Measurements from ENCODE around the gene AKAP13.

AKAP13 gene

GRCh38 chr15:85419161-85419560, 38.8 kb downstream of the AKAP13 start:
- TF ChIP-seq CEBPB (IDR thresholded peaks at IDR 0.05) (no peak), NFIC (IDR thresholded peaks at IDR 0.05) (no peak), TEAD4 (IDR thresholded peaks at IDR 0.05) (no peak), FOXM1 (IDR thresholded peaks at IDR 0.05; ENCODE audit: borderline replicate concordance, low read depth) (no peak), ZBTB7A (IDR thresholded peaks at IDR 0.05; ENCODE audit: low read depth) (no peak)

DNA sequence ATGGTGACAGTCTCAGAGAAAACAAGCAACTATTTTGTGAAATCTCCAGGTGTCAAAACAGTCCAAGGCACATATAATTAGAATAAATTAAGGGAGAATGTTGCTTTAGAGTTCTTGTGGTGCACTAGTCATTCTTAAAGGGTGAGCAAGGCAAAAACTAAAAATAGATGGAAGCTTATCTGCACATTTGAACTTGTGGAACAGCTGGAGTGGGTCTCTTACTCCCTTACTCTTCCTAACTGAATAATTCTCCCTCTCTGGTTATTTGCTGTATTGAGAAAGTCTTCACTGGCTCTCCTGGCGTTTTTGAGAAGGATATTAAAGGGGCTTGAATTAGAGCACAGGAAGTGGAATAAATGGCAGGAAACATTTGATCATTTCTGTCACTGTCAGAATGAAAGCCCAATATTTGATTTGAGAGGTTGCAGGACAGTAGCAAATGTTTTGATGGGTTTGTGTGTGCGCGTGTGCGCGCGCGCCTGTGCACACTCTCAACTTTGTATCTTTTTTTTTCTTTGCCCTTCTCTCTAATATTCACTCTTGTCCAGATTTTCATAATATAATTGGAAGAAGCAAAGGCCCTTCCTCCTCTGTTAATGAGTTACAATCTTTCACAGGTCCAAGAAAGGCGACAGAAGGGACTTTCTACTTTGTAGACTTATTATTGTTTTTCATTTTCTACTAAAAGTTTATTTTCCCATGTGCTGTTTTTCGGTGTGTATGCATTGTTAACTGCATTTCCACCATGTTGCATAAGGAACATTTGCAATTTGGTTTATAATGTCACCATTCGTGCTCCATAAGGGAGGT, 40.9 kb downstream of the AKAP13 start:
- TF ChIP-seq, protein P1, sequence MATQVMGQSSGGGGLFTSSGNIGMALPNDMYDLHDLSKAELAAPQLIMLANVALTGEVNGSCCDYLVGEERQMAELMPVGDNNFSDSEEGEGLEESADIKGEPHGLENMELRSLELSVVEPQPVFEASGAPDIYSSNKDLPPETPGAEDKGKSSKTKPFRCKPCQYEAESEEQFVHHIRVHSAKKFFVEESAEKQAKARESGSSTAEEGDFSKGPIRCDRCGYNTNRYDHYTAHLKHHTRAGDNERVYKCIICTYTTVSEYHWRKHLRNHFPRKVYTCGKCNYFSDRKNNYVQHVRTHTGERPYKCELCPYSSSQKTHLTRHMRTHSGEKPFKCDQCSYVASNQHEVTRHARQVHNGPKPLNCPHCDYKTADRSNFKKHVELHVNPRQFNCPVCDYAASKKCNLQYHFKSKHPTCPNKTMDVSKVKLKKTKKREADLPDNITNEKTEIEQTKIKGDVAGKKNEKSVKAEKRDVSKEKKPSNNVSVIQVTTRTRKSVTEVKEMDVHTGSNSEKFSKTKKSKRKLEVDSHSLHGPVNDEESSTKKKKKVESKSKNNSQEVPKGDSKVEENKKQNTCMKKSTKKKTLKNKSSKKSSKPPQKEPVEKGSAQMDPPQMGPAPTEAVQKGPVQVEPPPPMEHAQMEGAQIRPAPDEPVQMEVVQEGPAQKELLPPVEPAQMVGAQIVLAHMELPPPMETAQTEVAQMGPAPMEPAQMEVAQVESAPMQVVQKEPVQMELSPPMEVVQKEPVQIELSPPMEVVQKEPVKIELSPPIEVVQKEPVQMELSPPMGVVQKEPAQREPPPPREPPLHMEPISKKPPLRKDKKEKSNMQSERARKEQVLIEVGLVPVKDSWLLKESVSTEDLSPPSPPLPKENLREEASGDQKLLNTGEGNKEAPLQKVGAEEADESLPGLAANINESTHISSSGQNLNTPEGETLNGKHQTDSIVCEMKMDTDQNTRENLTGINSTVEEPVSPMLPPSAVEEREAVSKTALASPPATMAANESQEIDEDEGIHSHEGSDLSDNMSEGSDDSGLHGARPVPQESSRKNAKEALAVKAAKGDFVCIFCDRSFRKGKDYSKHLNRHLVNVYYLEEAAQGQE (IDR thresholded peaks at IDR 0.05; ENCODE audit: low read depth), result no peak
- TF ChIP-seq, protein P2, sequence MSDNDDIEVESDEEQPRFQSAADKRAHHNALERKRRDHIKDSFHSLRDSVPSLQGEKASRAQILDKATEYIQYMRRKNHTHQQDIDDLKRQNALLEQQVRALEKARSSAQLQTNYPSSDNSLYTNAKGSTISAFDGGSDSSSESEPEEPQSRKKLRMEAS (IDR thresholded peaks at IDR 0.05), result no peak
- TF ChIP-seq FOXM1 (IDR thresholded peaks at IDR 0.05; ENCODE audit: borderline replicate concordance, low read depth) (no peak), TEAD4 (IDR thresholded peaks at IDR 0.05) (no peak), EP300 (IDR thresholded peaks at IDR 0.05; ENCODE audit: borderline replicate concordance) (no peak), ZBTB7A (IDR thresholded peaks at IDR 0.05; ENCODE audit: low read depth) (no peak), CEBPB (IDR thresholded peaks at IDR 0.05) (no peak), TCF12 (IDR thresholded peaks at IDR 0.05; ENCODE audit: low read depth) (no peak), USF1 (IDR thresholded peaks at IDR 0.05) (no peak), YY1 (IDR thresholded peaks at IDR 0.05; ENCODE audit: low read depth) (no peak), RAD21 (IDR thresholded peaks at IDR 0.05; ENCODE audit: low read depth) (no peak), EGR1 (IDR thresholded peaks at IDR 0.05) (no peak), TAF1 (IDR thresholded peaks at IDR 0.05; ENCODE audit: low read depth) (no peak), NFIC (IDR thresholded peaks at IDR 0.05) (no peak), CREB1 (IDR thresholded peaks at IDR 0.05; ENCODE audit: low read depth) (no peak)

DNA sequence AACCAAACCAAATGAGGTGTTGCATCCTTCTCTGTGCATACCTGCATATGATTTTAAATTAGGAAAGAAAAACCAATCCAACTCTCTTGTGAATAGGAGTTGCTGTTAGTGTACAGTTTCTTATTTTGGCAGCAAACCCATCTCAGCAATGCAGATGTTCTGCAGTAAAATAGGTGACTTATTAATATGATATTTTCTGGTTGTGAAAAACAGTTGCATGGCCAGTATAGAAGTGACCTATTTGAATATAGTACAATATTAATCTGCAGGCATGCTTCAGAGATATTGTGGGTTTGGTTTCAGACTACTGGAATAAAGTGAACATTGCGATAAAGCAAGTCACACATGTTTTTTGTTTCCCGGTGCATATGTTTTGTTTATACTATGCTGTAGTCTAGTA, 42.2 kb downstream of the AKAP13 start:
- TF ChIP-seq, protein P2 (IDR thresholded peaks at IDR 0.05), result no peak
- TF ChIP-seq TCF12 (IDR thresholded peaks at IDR 0.05; ENCODE audit: low read depth) (no peak), FOXM1 (IDR thresholded peaks at IDR 0.05; ENCODE audit: borderline replicate concordance, low read depth) (no peak), USF1 (IDR thresholded peaks at IDR 0.05) (no peak), NFIC (IDR thresholded peaks at IDR 0.05) (no peak), ZBTB7A (IDR thresholded peaks at IDR 0.05; ENCODE audit: low read depth) (no peak), TEAD4 (IDR thresholded peaks at IDR 0.05) (no peak), EGR1 (IDR thresholded peaks at IDR 0.05) (no peak), RAD21 (IDR thresholded peaks at IDR 0.05; ENCODE audit: low read depth) (no peak), CEBPB (IDR thresholded peaks at IDR 0.05) (no peak)

DNA sequence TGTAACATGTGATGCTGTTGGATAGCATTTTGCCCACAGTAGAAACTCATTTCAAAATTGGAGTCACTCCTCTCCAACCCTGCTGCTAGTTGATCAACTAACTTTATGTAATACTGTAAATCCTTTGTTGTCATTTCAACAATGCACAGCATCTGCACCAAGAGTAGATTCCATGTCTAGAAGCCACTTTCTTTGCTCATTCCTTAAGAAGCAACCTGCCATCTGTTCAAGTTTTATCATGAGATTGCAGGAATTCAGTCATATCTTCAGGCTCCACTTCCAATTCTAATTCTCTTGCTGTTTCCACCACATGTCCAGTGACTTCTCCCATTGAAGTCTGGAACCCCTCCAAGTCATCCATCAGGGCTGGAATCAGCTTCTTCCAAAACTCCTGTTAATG, 42.9 kb downstream of the AKAP13 start:
- TF ChIP-seq TAF1 (IDR thresholded peaks at IDR 0.05; ENCODE audit: low read depth) (no peak), CEBPB (IDR thresholded peaks at IDR 0.05) (no peak), CREB1 (IDR thresholded peaks at IDR 0.05; ENCODE audit: low read depth) (no peak), ZBTB7A (IDR thresholded peaks at IDR 0.05; ENCODE audit: low read depth) (no peak), NFIC (IDR thresholded peaks at IDR 0.05) (no peak), EP300 (IDR thresholded peaks at IDR 0.05; ENCODE audit: borderline replicate concordance) (no peak), USF1 (IDR thresholded peaks at IDR 0.05) (no peak), TCF12 (IDR thresholded peaks at IDR 0.05; ENCODE audit: low read depth) (no peak), EGR1 (IDR thresholded peaks at IDR 0.05) (no peak), TEAD4 (IDR thresholded peaks at IDR 0.05) (no peak), FOXM1 (IDR thresholded peaks at IDR 0.05; ENCODE audit: borderline replicate concordance, low read depth) (no peak), RAD21 (IDR thresholded peaks at IDR 0.05; ENCODE audit: low read depth) (no peak), YY1 (IDR thresholded peaks at IDR 0.05; ENCODE audit: low read depth) (no peak)
- TF ChIP-seq, protein P2 (IDR thresholded peaks at IDR 0.05), result no peak
- TF ChIP-seq, protein P1 (IDR thresholded peaks at IDR 0.05; ENCODE audit: low read depth), result no peak

GRCh38 chr15:85424154-85424553, 43.8 kb downstream of the AKAP13 start:
- TF ChIP-seq USF1 (IDR thresholded peaks at IDR 0.05) (no peak), CREB1 (IDR thresholded peaks at IDR 0.05; ENCODE audit: low read depth) (no peak), TEAD4 (IDR thresholded peaks at IDR 0.05) (no peak), ZBTB7A (IDR thresholded peaks at IDR 0.05; ENCODE audit: low read depth) (no peak), FOXM1 (IDR thresholded peaks at IDR 0.05; ENCODE audit: borderline replicate concordance, low read depth) (no peak), RAD21 (IDR thresholded peaks at IDR 0.05; ENCODE audit: low read depth) (no peak), EGR1 (IDR thresholded peaks at IDR 0.05) (no peak), TAF1 (IDR thresholded peaks at IDR 0.05; ENCODE audit: low read depth) (no peak), NFIC (IDR thresholded peaks at IDR 0.05) (no peak), TCF12 (IDR thresholded peaks at IDR 0.05; ENCODE audit: low read depth) (no peak), CEBPB (IDR thresholded peaks at IDR 0.05) (no peak), YY1 (IDR thresholded peaks at IDR 0.05; ENCODE audit: low read depth) (no peak), EP300 (IDR thresholded peaks at IDR 0.05; ENCODE audit: borderline replicate concordance) (no peak)
- TF ChIP-seq, protein P2 (IDR thresholded peaks at IDR 0.05), result no peak
- TF ChIP-seq, protein P1 (IDR thresholded peaks at IDR 0.05; ENCODE audit: low read depth), result no peak
